Nephron (organoid): ENCODE results near the gene CCDC192.

Source experiments
- H3K27ac Mint-ChIP-seq, 3 experiments: 2 replicates each; pipeline ENCODE4 v1.8.0; 2020; ENCODE audit warnings: mixed read lengths in 3 of 3, mild to moderate bottlenecking in 2 of 3, moderate library complexity in 1 of 3
- H3K27me3 Mint-ChIP-seq: 2 replicates; pipeline ENCODE4 v1.8.0; 2021; ENCODE audit warnings: low read depth, mild to moderate bottlenecking, moderate library complexity, mixed read lengths
- H3K36me3 Mint-ChIP-seq: 2 replicates; pipeline ENCODE4 v1.8.0; 2020; ENCODE audit warnings: low read depth, mixed read lengths
- H3K4me1 Mint-ChIP-seq: 2 replicates; pipeline ENCODE4 v1.8.0; 2020; ENCODE audit warnings: mixed read lengths
- H3K4me3 Mint-ChIP-seq, 3 experiments: 2 replicates each; pipeline ENCODE4 v1.8.0; 2020; ENCODE audit warnings: mild to moderate bottlenecking in 3 of 3, mixed read lengths in 3 of 3, moderate library complexity in 2 of 3
- H3K9me3 Mint-ChIP-seq: 2 replicates; pipeline ENCODE4 v1.8.0; 2020; ENCODE audit warnings: mixed read lengths
- TF ChIP-seq, protein P1 (sequence below), 3 experiments: fragments of 200-600 bp; sonication (generic); IDR thresholded peaks; one replicate each; pipeline ENCODE4 v1.5.0; 2021; ENCODE audit warnings: antibody characterized with exemption in 3 of 3; ENCODE audit not compliant: unreplicated experiment in 3 of 3

CCDC192 gene

DNA sequence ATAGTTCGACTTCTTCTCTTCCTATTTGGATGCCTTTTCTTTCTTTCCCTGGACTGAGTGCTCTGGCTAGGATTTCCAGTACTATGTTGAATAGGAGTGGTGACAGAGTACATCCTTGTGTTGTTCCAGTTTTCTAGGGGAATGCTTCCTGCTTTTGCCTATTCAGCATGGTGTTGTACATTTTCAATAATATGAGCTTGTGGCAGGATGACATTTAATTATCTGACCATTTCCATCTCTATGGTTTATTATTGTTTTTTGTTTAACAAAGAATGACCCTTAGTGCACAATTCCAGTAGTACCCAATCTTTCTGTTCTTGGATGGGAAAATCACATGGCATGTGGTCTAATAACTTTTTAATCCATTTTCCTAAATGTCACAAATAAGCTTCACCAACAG, 244.8 kb downstream of the CCDC192 start:
- Mint-ChIP-seq H3K4me3 (no peak overlapping the region), H3K9me3 (no peaks in the 10 kb centered on the region), H3K36me3 (no peaks in the 10 kb centered on the region), H3K4me1 (peaks cover 6% of the 10 kb centered on the region), H3K27me3 (no peaks in the 10 kb centered on the region), H3K27ac (no peak overlapping the region)
- TF ChIP-seq, protein P1, sequence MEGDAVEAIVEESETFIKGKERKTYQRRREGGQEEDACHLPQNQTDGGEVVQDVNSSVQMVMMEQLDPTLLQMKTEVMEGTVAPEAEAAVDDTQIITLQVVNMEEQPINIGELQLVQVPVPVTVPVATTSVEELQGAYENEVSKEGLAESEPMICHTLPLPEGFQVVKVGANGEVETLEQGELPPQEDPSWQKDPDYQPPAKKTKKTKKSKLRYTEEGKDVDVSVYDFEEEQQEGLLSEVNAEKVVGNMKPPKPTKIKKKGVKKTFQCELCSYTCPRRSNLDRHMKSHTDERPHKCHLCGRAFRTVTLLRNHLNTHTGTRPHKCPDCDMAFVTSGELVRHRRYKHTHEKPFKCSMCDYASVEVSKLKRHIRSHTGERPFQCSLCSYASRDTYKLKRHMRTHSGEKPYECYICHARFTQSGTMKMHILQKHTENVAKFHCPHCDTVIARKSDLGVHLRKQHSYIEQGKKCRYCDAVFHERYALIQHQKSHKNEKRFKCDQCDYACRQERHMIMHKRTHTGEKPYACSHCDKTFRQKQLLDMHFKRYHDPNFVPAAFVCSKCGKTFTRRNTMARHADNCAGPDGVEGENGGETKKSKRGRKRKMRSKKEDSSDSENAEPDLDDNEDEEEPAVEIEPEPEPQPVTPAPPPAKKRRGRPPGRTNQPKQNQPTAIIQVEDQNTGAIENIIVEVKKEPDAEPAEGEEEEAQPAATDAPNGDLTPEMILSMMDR (IDR thresholded peaks at IDR 0.05; ENCODE audit: unreplicated experiment in 3 of 3) = no peak

DNA sequence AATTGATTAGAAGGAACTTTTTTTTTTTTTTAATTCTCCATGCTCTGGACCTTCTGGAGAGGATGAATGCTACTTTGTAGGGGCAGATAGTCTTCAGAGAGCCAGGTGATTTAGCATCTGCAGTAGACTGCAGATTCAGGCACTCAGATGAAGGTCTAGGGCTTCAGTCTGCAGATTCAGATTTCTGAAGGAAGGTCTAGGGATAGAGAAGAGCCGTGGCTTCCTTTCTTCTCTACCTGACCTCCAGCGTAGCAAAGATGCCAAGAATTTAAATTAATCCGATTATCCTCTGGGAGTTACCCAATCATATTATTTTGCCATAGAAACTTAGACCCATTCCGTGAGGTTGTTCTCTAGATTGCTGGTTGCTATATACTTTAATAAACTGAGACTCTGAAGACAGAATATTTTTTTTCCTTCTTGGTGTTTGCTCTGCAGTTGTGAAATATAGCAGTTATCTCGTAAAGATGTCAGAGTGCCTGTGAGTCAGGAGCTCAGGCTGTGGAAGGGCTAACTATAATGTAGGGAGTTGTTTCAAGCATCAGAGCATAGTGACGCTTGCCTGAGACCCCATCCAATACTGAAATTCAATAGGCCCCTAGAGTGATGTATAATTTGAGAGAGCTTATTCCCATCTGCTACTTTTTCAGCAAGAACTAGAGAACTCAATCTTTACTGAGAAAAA, 247.7 kb downstream of the CCDC192 start:
- TF ChIP-seq, protein P1 (IDR thresholded peaks at IDR 0.05; ENCODE audit: unreplicated experiment in 3 of 3) = no peak
- peak overlapping the region in 1 of 3 experiments; percentile 58 for H3K27ac Mint-ChIP-seq
- H3K27me3 Mint-ChIP-seq = no peaks in the 10 kb centered on the region
- no peaks in the 10 kb centered on the region for H3K9me3 Mint-ChIP-seq
- peaks cover 6% of the 10 kb centered on the region for H3K4me1 Mint-ChIP-seq
- no peak overlapping the region for H3K4me3 Mint-ChIP-seq
- peaks cover 12% of the 10 kb centered on the region for H3K36me3 Mint-ChIP-seq

DNA sequence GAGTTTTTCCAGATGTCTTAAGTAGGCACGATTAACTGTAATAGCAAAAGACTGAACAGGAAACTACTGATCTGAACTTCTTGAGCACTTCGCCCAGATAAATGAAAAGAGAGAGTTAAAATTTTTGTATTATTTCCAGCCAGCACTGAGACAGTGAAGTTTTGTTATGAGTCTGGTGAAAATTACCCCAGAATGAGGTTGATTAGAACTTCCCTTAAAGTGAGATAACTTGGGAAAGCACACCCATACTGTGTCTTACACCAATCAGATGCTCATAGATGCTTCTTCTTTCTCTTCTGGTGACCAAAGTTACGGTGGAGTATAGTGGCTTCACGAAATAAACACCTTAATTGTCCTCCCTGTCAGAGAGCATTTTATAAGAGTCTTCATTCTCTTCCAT, 248.6 kb downstream of the CCDC192 start:
- H3K4me1 Mint-ChIP-seq = peaks cover 6% of the 10 kb centered on the region
- no peaks in the 10 kb centered on the region for H3K9me3 Mint-ChIP-seq
- H3K27me3 Mint-ChIP-seq = no peaks in the 10 kb centered on the region
- H3K27ac Mint-ChIP-seq = no peak overlapping the region
- TF ChIP-seq, protein P1 (IDR thresholded peaks at IDR 0.05; ENCODE audit: unreplicated experiment in 3 of 3) = no peak
- H3K4me3 Mint-ChIP-seq = no peak overlapping the region
- H3K36me3 Mint-ChIP-seq = peaks cover 16% of the 10 kb centered on the region

DNA sequence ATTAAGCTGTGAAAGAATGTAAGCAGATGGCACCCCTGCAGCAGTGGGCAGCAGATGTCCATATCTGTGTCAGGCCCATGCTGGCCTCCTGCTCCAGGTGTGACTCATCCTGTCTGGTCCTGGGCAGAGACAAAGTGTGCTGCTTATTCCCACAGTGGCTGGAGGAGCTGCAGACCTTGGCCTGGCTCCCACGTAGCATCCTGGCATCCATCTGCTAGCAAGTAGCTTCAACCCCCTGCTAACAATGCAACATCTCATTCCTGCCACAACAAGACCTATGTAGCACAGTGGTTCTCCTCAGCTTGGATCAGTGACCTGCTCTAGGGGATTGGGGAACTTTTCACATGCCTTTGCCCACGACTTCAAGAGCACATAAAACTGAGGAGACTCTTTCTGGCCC, 254.0 kb downstream of the CCDC192 start:
- peaks cover 20% of the 10 kb centered on the region for H3K36me3 Mint-ChIP-seq
- H3K4me3 Mint-ChIP-seq = no peak overlapping the region
- no peaks in the 10 kb centered on the region for H3K9me3 Mint-ChIP-seq
- no peak overlapping the region for H3K27ac Mint-ChIP-seq
- H3K27me3 Mint-ChIP-seq = no peaks in the 10 kb centered on the region
- H3K4me1 Mint-ChIP-seq = peaks cover 31% of the 10 kb centered on the region
- TF ChIP-seq, protein P1 (IDR thresholded peaks at IDR 0.05; ENCODE audit: unreplicated experiment in 3 of 3) = no peak

DNA sequence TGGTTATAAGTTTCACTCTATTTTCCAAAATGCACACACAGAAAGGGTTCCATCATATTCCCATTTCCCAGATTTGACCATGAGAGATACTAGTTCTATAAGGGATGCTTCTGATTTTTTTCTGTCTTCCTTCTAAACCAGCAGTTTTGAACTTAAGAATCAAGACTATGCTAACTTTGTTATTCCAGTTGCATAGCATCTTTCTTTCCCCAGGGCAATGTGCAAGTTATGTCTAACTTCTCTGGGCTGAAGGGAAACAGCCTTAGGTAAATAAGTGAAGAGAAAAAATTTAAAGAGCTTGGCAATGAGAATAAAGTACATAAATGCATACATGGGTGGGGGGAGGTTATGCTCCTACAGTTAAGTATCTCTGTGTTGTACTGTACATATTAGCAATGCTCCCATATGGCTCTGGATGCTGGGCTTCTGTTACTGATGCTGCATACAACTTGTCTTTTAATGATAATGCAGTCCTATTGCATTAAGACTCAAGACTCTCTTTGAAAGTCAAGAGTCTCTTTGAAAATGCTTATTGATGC, 254.6 kb downstream of the CCDC192 start:
- no peaks in the 10 kb centered on the region for H3K9me3 Mint-ChIP-seq
- no peak overlapping the region for H3K4me3 Mint-ChIP-seq
- peaks cover 20% of the 10 kb centered on the region for H3K36me3 Mint-ChIP-seq
- H3K4me1 Mint-ChIP-seq = peaks cover 31% of the 10 kb centered on the region
- TF ChIP-seq, protein P1 (IDR thresholded peaks at IDR 0.05; ENCODE audit: unreplicated experiment in 3 of 3) = no peak
- H3K27me3 Mint-ChIP-seq = no peaks in the 10 kb centered on the region
- no peak overlapping the region for H3K27ac Mint-ChIP-seq
